Measurements from ENCODE around the gene MAP7.
A peak's percentile ranks its signal among the peaks of the same experiment; 100 is the strongest.

MAP7 gene

DNA sequence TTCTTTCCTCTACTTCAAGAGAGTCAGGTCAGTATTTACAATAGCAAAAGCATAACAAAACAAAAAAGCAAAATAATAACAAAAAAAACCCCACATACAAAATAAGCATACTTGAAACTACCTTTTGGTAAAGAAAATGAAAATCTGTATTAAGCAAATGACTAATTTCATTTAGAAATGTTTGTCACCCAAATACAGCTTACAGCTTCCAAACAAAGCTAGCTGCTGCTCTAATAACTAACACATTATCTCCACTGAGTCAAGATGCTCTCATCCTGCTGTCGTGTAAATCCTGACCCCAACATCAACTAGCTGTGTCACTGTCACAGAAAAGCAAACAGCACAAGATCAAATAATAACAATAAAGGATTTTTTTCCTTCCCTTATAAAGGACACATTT, 21.7 kb downstream of the MAP7 start:
- DNase-seq, result no peak

DNA sequence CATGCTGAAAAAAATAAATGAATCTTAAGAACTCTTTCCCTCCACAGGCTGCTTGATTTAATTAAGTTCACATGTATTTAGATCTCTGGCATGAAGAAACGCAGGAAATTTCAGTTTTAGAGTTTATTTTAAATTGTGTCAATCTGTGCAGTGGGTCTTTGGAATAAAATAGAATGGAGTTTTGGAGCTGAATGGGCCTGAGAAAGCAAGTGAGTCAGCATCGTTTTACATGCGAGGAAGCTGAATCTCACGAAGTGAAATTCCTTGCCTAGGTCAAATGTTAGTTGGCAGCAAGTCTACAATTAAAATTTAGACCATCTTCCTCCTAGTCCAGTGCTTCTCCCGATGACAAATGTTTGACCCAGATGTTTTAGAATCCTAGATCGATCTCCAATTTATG, 22.4 kb downstream of the MAP7 start:
- no peak for DNase-seq

DNA sequence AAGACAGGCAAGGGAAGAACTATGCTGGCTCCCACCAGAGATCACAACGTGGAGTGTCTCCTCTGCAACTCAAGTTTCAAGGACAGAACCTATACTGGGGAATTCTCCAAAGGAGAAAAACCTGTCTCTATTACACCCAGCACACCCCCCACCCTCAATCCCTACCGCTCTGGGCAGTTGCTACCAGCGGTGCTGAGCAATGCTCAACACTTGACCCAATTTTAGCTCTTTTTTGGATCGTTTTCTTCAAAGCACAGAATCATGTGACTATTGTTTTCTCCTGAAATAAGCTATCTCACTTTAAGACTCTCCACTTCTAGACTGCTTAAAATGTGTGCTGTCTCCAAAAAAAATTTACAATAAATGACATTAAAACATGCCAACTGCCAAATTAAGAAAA, 23.3 kb downstream of the MAP7 start:
- no peak for DNase-seq

DNA sequence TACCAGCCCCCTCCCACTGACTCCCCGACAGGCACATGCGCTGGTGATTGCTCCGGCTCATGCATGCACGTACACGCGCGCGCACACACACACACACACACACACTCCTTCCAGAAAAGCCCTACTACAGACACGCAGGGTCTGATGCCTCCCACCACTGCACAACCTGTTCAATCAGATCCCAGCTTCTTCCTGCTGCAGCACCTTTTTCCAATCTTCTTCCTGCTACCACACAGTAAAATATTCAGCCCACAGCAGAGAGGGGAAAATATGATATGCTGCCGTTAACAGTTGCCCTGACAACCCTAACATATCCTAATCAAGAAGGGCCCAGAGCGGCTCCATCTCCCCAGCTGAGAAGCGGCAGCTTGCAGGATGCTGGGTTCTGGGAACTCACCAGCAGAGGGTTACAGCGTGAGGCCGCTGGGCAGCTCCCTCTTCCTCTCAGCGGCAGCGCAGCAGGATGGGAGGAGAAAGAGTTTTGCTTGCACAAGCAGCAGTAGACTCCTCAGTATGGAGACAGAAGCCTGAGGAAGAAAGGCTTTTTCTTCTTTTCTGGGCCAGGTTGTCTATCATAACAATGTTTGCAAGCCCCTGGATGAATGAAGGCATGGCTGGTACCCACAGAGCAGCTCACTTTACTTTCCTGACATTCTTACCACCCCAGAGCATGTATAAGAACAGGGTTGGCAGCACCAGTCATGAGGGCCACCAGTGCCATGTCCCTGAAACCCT, 23.9 kb downstream of the MAP7 start:
- DNase-seq, result peak; percentile 75

DNA sequence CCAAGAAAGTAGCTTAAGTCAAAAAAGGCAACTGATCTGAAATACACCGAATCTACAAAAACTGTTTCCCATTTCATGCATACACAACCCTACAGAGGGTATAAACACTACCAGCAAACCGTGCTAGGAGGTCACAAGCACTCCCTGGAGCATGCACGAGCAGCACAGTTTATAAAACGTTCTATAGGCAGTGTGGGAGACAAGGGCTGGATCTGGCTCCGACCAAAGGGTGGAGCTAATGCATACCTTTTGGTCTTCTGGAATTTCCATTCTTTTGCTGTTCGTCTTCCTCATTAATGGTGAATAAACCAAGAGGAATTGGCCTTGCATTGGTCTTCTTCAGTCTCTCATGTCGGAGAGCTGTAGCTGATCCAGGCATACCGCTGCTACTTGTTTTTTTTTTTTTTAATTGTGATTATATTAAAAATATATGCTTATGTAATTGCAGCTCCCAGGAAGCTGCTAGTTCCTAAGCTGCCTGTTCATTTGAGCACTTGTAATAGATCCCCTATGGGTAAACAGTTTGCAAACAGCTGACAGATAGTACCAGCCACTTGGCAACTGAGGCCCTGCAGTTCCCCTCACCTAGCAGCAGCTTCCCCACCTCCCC, 24.5 kb downstream of the MAP7 start:
- DNase-seq, result no peak

DNA sequence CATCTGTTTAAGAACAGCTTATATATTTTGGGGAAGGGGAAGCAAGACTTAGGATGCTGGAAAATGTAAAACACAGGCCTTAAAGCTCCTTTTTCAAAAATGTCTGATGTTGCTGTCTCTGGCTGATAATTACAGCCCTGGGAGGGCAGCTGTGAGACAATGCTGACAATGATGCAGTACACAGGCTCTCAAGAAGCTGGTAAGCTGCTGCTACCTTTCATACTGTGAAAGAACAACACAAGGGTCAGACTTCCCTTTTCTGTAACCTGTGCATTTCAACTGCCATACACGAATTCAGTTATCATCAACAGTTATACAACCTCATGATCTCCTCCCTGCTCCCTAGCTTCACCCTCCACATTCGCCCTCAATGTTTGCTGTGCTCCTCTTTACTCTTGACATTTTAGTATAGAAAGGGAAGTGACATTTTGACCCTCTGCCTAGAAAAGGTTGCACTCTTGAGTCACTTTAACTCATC, 25.2 kb downstream of the MAP7 start:
- DNase-seq, result no peak

DNA sequence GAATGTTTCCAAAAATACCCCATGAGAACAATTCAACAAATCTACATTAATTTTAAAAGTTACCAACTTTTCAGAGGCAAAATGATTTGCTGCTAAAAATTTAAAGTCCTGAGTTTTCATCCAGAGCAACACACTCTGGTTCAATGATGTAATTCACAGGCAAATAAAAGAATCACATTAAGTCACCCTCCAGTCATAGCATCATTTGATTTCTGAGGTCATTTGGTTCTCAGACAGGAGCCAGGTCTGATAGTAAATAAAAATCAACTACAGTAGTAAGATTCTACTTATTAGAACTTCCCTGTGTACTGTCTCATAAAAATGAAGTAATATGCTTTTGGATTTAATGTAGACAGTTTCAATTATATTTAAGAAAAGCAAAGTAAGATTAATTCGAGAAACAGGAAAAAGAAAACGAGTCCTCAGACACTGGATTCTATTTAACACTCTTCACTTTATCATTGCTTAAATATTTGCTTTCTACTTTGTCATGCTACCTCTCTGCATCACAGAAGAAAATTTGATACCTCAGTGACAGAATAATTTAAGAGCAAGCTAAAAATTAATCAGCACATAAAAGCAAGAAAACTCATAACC, 25.8 kb downstream of the MAP7 start:
- DNase-seq, result no peak

DNA sequence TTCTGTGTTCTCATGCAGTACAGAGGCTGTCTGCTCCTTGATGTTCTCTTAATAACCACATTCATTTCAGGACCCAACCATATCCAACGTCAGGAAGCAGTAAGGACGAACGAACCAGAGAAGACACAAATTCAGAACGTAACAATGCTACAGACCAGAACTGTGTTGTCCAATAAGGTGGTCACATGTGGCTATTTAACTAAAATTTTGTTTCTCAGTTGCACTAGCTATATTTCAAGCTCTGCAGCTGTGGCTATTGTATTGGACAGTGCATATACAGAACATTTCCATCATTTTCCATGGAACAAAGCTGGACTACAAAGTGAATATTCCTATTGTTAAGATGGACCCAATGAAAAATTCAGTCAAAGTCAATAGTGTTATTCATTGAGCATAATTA, 27.0 kb downstream of the MAP7 start:
- no peak for DNase-seq

DNA sequence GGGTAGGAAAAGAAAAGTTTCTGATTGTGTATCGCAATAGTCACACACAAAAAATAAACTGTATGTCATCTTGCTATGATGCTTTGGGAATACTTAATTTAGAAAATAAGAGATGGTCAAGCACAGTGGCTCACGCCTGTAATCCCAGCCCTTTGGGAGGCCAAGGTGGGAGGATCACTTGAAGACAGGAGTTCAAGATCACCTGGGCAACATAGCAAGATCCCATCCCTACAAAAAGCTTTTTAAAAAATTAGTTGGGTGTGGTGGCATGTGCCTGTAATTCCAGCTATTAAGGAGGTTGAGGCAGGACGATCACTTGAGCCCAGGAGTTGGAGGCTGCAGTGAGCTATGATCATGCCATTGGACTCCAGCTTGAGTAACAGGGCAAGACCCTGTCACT, 27.6 kb downstream of the MAP7 start:
- DNase-seq, result no peak

DNA sequence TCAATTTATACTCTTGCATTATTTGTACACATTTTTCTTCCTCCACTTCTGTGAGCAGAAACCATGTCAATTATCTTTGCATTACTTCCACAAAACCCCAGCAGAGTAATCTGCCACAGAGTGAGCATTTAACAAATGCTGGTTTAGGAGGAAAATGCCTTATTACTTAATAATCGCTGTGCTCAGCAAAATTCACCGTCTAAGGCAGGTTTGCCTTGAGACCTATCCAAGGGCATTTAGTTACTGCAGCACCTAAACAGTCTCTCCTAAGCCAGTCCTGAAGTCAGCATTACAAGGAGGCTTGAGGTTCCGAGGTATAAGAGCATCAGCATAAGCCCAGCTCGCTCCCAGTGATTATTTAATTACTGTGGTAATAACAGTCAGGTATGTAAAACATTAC, 28.3 kb downstream of the MAP7 start:
- no peak for DNase-seq

DNA sequence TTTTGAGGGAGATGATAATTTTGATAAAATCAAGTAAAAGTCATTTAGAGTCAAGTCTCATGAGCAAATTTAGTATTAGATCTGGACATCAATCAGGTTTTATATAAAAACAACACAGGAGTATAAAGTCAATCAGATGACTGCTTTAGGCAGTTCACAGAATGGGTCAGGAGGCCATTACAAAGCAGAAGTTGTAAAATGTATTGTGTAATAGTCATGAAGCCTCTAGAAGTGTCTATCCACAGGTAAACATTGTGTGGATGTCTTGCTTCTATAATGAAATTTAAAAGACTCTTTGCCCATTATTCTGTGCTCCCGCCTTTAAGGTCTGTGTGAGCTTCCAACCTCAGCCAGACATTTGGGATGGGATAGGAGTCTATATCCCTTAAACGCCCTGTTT, 28.8 kb downstream of the MAP7 start:
- DNase-seq, result no peak

DNA sequence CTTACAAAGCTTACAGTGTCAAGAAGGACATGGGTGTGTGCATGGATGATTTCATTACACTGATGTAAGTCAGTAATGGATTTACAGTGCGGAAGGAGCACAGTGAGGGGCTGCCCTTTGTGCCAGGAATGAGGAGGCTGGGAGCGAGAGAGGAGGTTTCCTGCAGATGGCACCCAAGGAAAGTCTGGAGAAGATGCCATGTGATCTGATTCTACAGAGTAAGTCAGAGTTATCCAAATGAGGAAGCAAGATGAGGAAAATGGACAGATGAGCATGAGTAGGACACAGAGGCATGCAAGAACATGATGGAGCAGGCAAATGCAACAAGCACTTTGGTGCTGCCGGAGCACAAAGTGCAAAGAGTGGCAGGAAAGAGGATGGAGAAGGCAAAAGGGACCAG, 29.7 kb downstream of the MAP7 start:
- no peak for DNase-seq

DNA sequence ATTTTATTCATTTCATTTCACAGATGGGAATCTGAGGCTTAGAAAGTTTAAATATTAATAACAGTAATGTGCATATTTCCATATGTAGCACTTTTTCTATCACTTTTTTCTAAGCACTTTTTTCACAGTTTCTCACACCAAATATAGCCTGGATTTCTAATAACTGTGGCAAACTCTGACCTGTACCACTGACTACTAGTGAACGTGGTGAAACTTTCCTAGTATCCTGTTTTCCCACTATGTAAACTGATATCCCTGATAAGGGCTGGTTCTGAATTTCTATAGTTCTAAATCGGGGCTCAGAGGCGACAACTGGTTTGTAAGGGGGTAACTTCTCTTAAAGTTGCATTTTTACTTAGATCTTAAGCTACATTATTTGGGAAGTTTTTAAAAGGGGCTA, 32.6 kb downstream of the MAP7 start:
- no peak for DNase-seq

DNA sequence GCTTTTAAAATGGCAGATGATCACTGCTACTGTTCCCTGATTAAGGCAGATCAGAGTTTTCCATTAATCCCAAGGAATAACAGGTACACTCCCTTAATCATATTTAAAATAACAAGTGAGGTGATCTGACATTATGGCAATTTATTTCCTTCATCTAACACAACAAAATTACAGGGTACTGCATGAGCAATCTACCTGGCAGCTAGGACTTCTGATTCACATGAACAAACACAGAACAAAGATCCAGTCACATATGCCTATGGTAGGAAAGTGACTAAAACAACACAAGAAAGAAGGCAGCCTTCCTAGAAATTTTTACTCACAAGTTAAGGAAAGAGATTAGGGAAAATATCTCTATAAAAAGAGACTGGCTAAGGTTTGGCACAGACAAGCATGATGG, 33.2 kb downstream of the MAP7 start:
- DNase-seq, result no peak

DNA sequence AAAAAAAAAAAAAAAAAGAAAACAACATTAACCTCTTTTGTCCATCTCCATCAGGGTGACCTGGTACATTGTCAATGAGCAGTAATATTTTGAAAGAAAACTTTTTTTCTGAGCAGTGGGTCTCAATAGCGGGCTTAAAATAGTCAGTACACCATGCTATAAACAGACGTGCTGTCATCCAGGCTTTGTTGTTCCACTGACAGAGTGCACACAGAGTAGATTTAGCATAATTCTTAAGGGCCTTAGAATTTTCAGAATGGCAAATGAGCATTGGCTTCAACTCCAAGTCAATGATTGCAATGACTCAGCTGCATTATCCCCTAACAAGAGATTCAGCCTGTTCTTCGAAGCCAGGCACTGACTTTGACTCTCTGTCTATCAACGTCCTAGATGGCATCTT, 35.6 kb downstream of the MAP7 start:
- no peak for DNase-seq

DNA sequence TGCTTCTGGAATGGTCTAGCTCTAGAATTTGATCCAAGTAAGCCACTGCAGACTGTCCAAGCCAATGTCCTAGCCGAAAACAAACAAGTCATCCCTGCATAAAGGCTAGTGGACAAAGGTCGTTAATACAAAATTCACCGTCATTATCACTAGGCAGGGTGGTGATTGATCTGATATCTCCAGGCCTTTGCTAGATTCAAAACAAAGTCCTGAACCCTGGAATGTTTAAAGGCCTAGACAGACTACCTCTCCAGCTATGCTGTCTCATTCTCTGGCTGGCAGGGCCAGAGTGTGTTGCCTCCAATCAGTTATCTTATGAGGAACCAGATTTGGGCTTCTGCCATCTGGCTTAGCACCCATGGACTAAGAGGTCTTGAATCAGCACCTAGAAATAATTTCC, 38.3 kb downstream of the MAP7 start:
- no peak for DNase-seq

DNA sequence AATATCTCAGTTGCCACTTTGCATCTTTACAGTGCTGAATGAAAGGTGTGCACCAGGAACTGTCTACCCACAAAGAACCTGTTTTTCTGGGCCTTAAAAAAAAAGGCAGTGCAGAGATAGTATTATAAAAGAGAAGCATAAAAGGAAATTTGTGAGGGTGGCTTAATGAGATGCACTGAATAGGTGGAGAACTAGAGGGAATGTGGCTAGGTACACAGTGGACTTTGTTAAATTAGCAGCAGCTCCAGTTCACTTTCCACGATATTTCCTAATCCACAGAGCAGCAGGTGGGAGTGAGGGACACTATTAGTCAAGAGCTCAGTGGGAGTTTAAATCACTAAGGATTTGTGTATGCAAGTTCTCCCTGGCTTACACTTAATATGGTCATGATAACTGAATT, 38.8 kb downstream of the MAP7 start:
- DNase-seq, result no peak

DNA sequence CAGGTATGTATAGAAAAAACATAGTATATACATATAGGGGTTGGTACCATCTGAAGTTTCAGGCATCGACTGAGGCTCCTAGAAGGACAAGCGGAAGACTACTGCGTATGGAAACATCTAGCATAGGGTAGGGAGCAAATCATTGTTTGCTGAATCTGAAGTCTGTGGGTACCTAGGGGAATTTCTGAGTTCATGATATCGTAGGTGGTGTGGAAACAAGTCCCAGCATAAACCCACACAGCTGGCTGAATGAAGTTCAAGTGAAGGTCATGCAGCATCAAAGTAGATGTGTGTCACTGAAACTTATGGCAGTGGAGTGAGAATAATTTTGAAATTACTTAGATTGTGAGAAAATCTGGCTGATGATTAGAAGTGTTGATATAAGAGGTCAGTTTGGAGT, 39.4 kb downstream of the MAP7 start:
- DNase-seq, result no peak

DNA sequence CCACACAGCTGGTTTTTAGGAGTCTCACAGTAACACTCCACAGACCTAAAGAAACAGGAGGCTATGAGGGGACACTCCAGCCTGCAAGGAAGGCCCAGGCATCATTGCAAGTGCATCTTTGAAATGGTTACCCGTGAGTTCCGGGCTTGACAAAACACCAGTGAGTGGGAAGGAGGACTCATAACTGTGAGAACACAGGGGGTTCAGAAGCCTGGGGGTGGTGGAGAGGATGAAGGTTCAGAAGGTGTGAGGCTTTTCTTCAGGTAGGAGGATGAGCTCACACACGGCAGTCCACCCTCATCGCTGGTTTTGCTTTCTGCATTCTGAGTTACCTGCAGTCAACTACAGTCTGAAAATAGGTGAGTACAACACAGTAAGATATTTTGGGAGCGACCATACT, 39.9 kb downstream of the MAP7 start:
- DNase-seq, result no peak

DNA sequence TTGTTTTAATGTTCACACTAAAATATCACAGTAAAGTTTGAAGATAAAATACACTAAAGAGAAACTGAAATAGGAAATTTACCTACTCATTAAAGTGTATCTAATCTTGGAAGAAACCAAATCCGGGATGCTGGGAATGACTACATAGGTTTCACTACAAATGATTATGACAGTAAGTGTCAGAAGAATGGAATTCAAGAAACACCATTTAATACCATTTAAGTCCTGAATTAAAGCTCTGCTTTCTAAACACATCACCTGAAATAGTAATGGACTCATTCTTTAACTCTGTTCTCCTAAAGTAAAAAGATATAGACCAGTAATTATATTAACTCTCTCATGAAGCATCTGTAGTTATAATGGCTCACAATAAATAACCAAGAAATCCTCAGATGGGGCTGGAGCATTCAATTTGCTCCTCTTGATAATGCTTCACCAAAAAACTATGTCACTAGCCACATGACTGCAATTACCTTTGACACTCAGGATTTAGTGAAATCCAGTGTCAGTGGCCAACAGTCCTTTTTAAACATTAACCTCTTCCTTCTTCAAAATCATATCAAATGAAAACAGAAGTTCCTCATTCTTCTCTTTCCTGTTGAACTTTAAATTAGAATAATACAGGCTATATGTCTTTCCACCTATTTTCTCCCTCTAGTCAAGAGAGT, 41.4 kb downstream of the MAP7 start:
- DNase-seq, result no peak

DNA sequence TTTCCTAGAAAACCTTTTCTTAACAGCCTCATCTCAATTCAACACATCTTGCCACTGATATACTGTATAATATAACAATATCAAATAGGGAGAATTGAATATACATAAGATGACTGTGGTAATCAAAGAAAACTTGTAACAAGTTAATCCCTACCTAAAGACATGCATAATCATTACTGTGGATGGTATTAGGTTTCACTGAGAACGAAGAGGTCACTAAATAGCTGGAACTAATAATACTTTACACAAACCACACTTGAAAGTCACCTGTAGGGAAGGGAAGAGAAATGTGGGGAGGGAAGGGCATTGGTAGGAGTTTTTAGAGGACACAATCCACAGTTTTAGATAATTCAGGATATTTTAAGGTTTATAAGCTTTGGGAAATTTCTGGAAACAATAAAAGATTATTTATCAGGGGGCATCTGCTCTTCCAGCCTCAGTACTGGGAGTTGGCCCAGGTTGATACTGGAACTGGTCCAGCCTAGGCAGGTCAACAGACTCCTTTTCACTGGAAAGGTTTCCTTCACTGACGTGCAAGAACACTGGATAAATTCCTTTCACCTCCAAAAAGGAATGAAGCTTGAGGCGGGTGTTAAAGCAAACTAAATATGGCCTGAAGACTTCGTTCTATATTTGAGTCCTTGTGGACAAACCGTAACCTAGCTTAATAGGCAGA, 44.0 kb downstream of the MAP7 start:
- DNase-seq, result no peak

DNA sequence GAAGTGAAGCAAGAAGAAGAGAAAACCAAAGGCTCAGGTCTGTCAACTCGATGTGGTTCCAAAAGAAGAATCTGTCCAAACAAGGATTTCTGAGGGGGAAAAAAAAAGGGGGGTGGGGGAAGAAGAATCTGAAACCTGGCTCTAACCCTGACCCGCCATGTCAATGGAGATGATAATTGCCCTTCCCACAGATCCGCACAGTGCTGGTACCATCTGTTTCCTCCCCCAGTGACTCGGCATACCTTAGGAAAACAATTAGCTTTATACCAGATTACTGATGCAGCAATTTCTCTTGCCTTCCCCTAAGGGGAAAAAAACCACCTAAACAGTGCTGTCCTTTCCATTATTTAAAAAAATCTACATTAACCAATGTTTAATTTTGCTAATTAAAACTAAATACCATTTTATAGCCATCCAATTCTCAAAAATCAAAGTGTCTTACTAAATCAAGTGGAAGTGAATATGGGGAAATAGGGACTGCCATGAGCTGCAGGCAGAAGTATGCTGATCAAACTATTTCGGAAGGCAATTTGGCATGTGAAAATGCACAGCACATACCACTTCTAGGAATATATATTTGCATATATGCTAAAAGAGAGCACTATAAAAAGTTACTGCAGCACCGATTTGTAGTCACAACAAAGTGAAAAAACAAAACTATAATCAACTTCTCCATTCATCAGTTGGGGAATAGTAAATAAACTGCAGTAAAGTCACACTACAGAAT, 46.8 kb downstream of the MAP7 start:
- no peak for DNase-seq

DNA sequence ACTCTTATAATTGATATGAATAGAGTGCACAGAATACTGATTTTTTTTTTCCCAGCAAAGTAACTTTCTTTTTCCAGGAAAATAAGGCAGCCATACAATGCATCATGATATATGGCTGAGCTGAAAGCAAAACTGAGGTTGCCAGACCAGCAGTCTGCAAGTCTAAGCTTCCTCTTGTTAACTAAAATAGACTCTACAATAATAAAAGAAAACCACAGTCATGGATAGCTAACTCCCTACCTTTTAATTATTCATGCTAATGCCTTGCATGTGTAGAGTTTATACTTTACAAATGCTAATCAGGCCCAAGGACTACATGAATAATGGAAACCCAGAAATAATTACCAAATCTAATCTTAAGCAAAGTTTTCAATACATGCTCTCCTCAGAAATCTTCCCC, 47.4 kb downstream of the MAP7 start:
- no peak for DNase-seq

Measured in DMS79 treated with DMSO at 0.1 percent for 48 hours (cell line).